GM12874 (cell line): Measurements from ENCODE around the gene PTPRN2.

Experiments
- CTCF ChIP-seq: IDR thresholded peaks from 2 replicates; pipeline ENCODE4 v1.5.1; 2011; ENCODE audit warnings: low read depth, mild to moderate bottlenecking, control low read depth, low read length, moderate library complexity; ENCODE audit not compliant: insufficient read depth

The PTPRN2 gene

GRCh38 chr7:157801971-157802675 lies 785.5 kb downstream of the PTPRN2 start:
- TF ChIP-seq CTCF, result no peak

GRCh38 chr7:157801113-157801512 lies 786.5 kb downstream of the PTPRN2 start:
- TF ChIP-seq CTCF, result no peak

- no peak for TF ChIP-seq CTCF
Observed at GRCh38 chr7:157800281-157800680, 787.3 kb downstream of the PTPRN2 start.

- TF ChIP-seq CTCF, result no peak
Observed at GRCh38 chr7:157799076-157799685, 788.4 kb downstream of the PTPRN2 start.

GRCh38 chr7:157797361-157797760 lies 790.3 kb downstream of the PTPRN2 start:
- TF ChIP-seq CTCF, result no peak

- no peak for TF ChIP-seq CTCF
Observed at GRCh38 chr7:157796846-157797245, 790.8 kb downstream of the PTPRN2 start.

- no peak for TF ChIP-seq CTCF
Observed at GRCh38 chr7:157795643-157796042, 792.0 kb downstream of the PTPRN2 start.
